Measurements from ENCODE around the gene LIG4. TPM values are rescaled to one million over a fixed set of nuclear protein-coding genes. Genes with fewer than 3 reads are reported as not detected.
"Not testable (repeated sequence)": the region's sequence is repeated elsewhere in the genome, so short reads cannot be mapped to it uniquely, and the experiment has no call there.

LIG4 gene
- 9.1 TPM for polyA plus RNA-seq

- Mint-ChIP-seq H3K27ac (peak within 1 kb of the TSS; percentile 94 to 100 (median 95)), H3K9me3 (no peaks in the 10 kb centered on the region), H3K4me3 (peak within 1 kb of the TSS; percentile 82 to 100 (median 93)), H3K4me1 (peaks cover 37 to 51% (median 43%) of the 10 kb centered on the region in 3 donors), H3K27me3 (peaks cover 1% of the 10 kb centered on the region), H3K36me3 (peaks cover 3% of the 10 kb centered on the region)
These were observed at the start of gene LIG4 for GRCh38 chr13:108215436-108215835. TSS of gene LIG4 (minus strand) at chr13:108215536. CDS start at chr13:108211268, 4,268 bp downstream.

GRCh38 chr13:108263621-108264355, 48.5 kb upstream of the LIG4 start:
- Mint-ChIP-seq H3K9me3 (no peaks in the 10 kb centered on the region), H3K27ac (no peak overlapping the region), H3K36me3 (peaks cover 4% of the 10 kb centered on the region), H3K27me3 (no peaks in the 10 kb centered on the region), H3K4me3 (no peak overlapping the region), H3K4me1 (peaks cover 12 to 20% (median 14%) of the 10 kb centered on the region in 3 donors)

- Mint-ChIP-seq H3K36me3 (peaks cover 4% of the 10 kb centered on the region), H3K4me3 (no peak overlapping the region), H3K4me1 (no peaks in the 10 kb centered on the region), H3K9me3 (no peaks in the 10 kb centered on the region), H3K27ac (no peak overlapping the region), H3K27me3 (no peaks in the 10 kb centered on the region)
These were observed 41.9 kb upstream of the LIG4 start for GRCh38 chr13:108257248-108257647.

- Mint-ChIP-seq H3K4me1 (peaks cover 0 to 2% (median 2%) of the 10 kb centered on the region in 3 donors), H3K36me3 (peaks cover 8% of the 10 kb centered on the region), H3K4me3 (no peak overlapping the region), H3K27ac (no peak overlapping the region), H3K27me3 (no peaks in the 10 kb centered on the region), H3K9me3 (peaks cover 7 to 32% (median 7%) of the 10 kb centered on the region in 3 donors)
These were observed 33.8 kb upstream of the LIG4 start for GRCh38 chr13:108249150-108249549.

- peaks cover 4% of the 10 kb centered on the region for H3K36me3 Mint-ChIP-seq
- peak overlapping the region in 1 of 3 donors; percentile 55 for H3K27ac Mint-ChIP-seq
- H3K4me3 Mint-ChIP-seq: no peak overlapping the region
- H3K9me3 Mint-ChIP-seq: no peaks in the 10 kb centered on the region
- H3K27me3 Mint-ChIP-seq: no peaks in the 10 kb centered on the region
- peaks cover 23 to 27% (median 26%) of the 10 kb centered on the region in 3 donors for H3K4me1 Mint-ChIP-seq
These were observed 15.0 kb upstream of the LIG4 start for GRCh38 chr13:108230377-108230776.

- H3K27ac Mint-ChIP-seq: no peak overlapping the region
- no peak overlapping the region for H3K4me3 Mint-ChIP-seq
- H3K36me3 Mint-ChIP-seq: peaks cover 2% of the 10 kb centered on the region
These were observed 12.4 kb upstream of the LIG4 start for GRCh38 chr13:108227651-108228272.

GRCh38 chr13:108226184-108226583, 10.8 kb upstream of the LIG4 start:
- no peaks in the 10 kb centered on the region for H3K9me3 Mint-ChIP-seq
- H3K4me1 Mint-ChIP-seq: peaks cover 25 to 43% (median 42%) of the 10 kb centered on the region in 3 donors
- H3K27ac Mint-ChIP-seq: peak overlapping the region in 1 of 3 donors; percentile 7
- H3K36me3 Mint-ChIP-seq: peaks cover 2% of the 10 kb centered on the region
- no peaks in the 10 kb centered on the region for H3K27me3 Mint-ChIP-seq
- no peak overlapping the region for H3K4me3 Mint-ChIP-seq

More at GRCh38 chr13:108227651-108228272, 12.4 kb upstream of the LIG4 start:
- no peaks in the 10 kb centered on the region for H3K27me3 Mint-ChIP-seq
- H3K4me1 Mint-ChIP-seq: peaks cover 28 to 44% (median 41%) of the 10 kb centered on the region in 3 donors
- H3K9me3 Mint-ChIP-seq: no peaks in the 10 kb centered on the region

- H3K4me1 Mint-ChIP-seq: peaks cover 25 to 46% (median 45%) of the 10 kb centered on the region in 3 donors
- peak overlapping the region in 2 of 3 donors; percentile 5 to 25 for H3K27ac Mint-ChIP-seq
- H3K27me3 Mint-ChIP-seq: no peaks in the 10 kb centered on the region
- H3K4me3 Mint-ChIP-seq: no peak overlapping the region
- peaks cover 2% of the 10 kb centered on the region for H3K36me3 Mint-ChIP-seq
- no peaks in the 10 kb centered on the region for H3K9me3 Mint-ChIP-seq
These were observed 10.1 kb upstream of the LIG4 start for GRCh38 chr13:108225440-108225839.

GRCh38 chr13:108223687-108224503, 8.6 kb upstream of the LIG4 start:
- H3K27me3 Mint-ChIP-seq: no peaks in the 10 kb centered on the region
- H3K4me1 Mint-ChIP-seq: peaks cover 37 to 56% (median 54%) of the 10 kb centered on the region in 3 donors
- no peaks in the 10 kb centered on the region for H3K9me3 Mint-ChIP-seq
- H3K4me3 Mint-ChIP-seq: no peak overlapping the region
- no peaks in the 10 kb centered on the region for H3K36me3 Mint-ChIP-seq
- no peak overlapping the region for H3K27ac Mint-ChIP-seq

- no peaks in the 10 kb centered on the region for H3K36me3 Mint-ChIP-seq
- peaks cover 1% of the 10 kb centered on the region for H3K27me3 Mint-ChIP-seq
- peak overlapping the region in 2 of 3 donors; percentile 67 to 100 for H3K27ac Mint-ChIP-seq
- no peaks in the 10 kb centered on the region for H3K9me3 Mint-ChIP-seq
- H3K4me1 Mint-ChIP-seq: peaks cover 15 to 46% (median 41%) of the 10 kb centered on the region in 3 donors
- H3K4me3 Mint-ChIP-seq: peak overlapping the region; percentile 93 to 100 (median 98)
These were observed 4.7 kb upstream of the LIG4 start for GRCh38 chr13:108220041-108220440.

GRCh38 chr13:108218044-108218974, 3.0 kb upstream of the LIG4 start, which contains the start of gene ABHD13:
TSS of gene ABHD13 (plus strand) at chr13:108218392. CDS start at chr13:108229219, 10,827 bp downstream.
- Mint-ChIP-seq H3K4me1 (peaks cover 23 to 49% (median 43%) of the 10 kb centered on the region in 3 donors), H3K9me3 (no peaks in the 10 kb centered on the region), H3K36me3 (no peaks in the 10 kb centered on the region), H3K27me3 (peaks cover 1% of the 10 kb centered on the region), H3K4me3 (peak within 1 kb of the TSS; percentile 93 to 100 (median 98)), H3K27ac (peak within 1 kb of the TSS; percentile 98 to 100 (median 99))

GRCh38 chr13:108217307-108218043, 2.1 kb upstream of the LIG4 start:
- H3K36me3 Mint-ChIP-seq, H3K27me3 Mint-ChIP-seq, H3K9me3 Mint-ChIP-seq: not testable (repeated sequence)
- H3K4me3 Mint-ChIP-seq: peak overlapping the region; percentile 93 to 100 (median 98)
- peaks cover 31 to 52% (median 44%) of the 10 kb centered on the region in 3 donors for H3K4me1 Mint-ChIP-seq
- H3K27ac Mint-ChIP-seq: peak overlapping the region; percentile 98 to 100 (median 99)
